Cerebellar nuclear complex (tissue), 1 donor: Measurements from ENCODE around the gene SPNS3.

Experiments
- DNase-seq, 2 experiments: peaks; one replicate each; lab custom pipeline; 2025; lab: John Stamatoyannopoulos, UW

SPNS3 gene

GRCh38 chr17:4487820-4488716, 54.3 kb downstream of the SPNS3 start:
- no peak for DNase-seq

GRCh38 chr17:4488989-4489595, 55.4 kb downstream of the SPNS3 start:
- no peak for DNase-seq

- DNase-seq = no peak
Measured at GRCh38 chr17:4490109-4490591, 56.4 kb downstream of the SPNS3 start.

GRCh38 chr17:4490637-4491061, 56.9 kb downstream of the SPNS3 start:
- no peak for DNase-seq

- DNase-seq = no peak
Measured at GRCh38 chr17:4492721-4493561, 59.2 kb downstream of the SPNS3 start.

- DNase-seq = no peak
Measured at GRCh38 chr17:4497101-4497824, 63.5 kb downstream of the SPNS3 start.

GRCh38 chr17:4498461-4499397, 65.0 kb downstream of the SPNS3 start, which contains the start of gene SPNS2:
Gene SPNS2, plus strand, starts transcription at chr17:4498881. Its CDS starts 167 bp downstream, at chr17:4499048.
- no peak for DNase-seq

- DNase-seq = no peak
Measured at GRCh38 chr17:4499431-4500190, 65.9 kb downstream of the SPNS3 start.

GRCh38 chr17:4500191-4500571, 66.4 kb downstream of the SPNS3 start:
- DNase-seq = no peak

- DNase-seq = no peak
Measured at GRCh38 chr17:4501295-4501949, 67.7 kb downstream of the SPNS3 start.

GRCh38 chr17:4502466-4503154, 68.9 kb downstream of the SPNS3 start:
- no peak for DNase-seq

GRCh38 chr17:4503283-4504025, 69.7 kb downstream of the SPNS3 start:
- no peak for DNase-seq

GRCh38 chr17:4504188-4504587, 70.4 kb downstream of the SPNS3 start:
- DNase-seq = no peak

GRCh38 chr17:4505187-4505586, 71.4 kb downstream of the SPNS3 start:
- no peak for DNase-seq

- DNase-seq = no peak
Measured at GRCh38 chr17:4506175-4506813, 72.6 kb downstream of the SPNS3 start.

GRCh38 chr17:4506892-4507291, 73.2 kb downstream of the SPNS3 start:
- DNase-seq = no peak
